Dendritic cell treated with granulocyte-macrophage colony-stimulating factor and Interleukin-4, amounts not matched to agents 40 ng/mL and 50 ng/mL, for 4 days (primary cell): Measurements from ENCODE around the gene SH3RF3.

ENCODE experiments used
- H3K27ac Mint-ChIP-seq: one replicate; pipeline ENCODE4 v1.8.0; 2022; ENCODE audit warnings: mild to moderate bottlenecking, mixed read lengths
- H3K27me3 Mint-ChIP-seq: one replicate; pipeline ENCODE4 v1.8.0; 2022; ENCODE audit warnings: mild to moderate bottlenecking, mixed read lengths
- H3K36me3 Mint-ChIP-seq: one replicate; pipeline ENCODE4 v1.8.0; 2022; ENCODE audit warnings: low read depth, mixed read lengths
- H3K4me1 Mint-ChIP-seq: one replicate; pipeline ENCODE4 v1.8.0; 2022; ENCODE audit warnings: low read depth, mixed read lengths
- H3K4me3 Mint-ChIP-seq: one replicate; pipeline ENCODE4 v1.8.0; 2022; ENCODE audit warnings: mild to moderate bottlenecking, moderate library complexity, mixed read lengths
- H3K9me3 Mint-ChIP-seq: one replicate; pipeline ENCODE4 v1.8.0; 2022; ENCODE audit warnings: mixed read lengths
- intact Hi-C: fragments of 100-400 bp; cut with micrococcal nuclease; formaldehyde crosslinking; loops from one replicate; pipeline ENCODE4 v1.15.0; 2022

SH3RF3 gene

GRCh38 chr2:109446278-109447131 is 317.5 kb downstream of the SH3RF3 start:
- Mint-ChIP-seq H3K9me3 (peaks cover 34% of the 10 kb centered on the region), H3K4me1 (peaks cover 2% of the 10 kb centered on the region), H3K36me3 (no peaks in the 10 kb centered on the region), H3K27ac (no peak overlapping the region), H3K27me3 (no peaks in the 10 kb centered on the region), H3K4me3 (no peak overlapping the region)
- intact Hi-C loops = no loop called here

DNA sequence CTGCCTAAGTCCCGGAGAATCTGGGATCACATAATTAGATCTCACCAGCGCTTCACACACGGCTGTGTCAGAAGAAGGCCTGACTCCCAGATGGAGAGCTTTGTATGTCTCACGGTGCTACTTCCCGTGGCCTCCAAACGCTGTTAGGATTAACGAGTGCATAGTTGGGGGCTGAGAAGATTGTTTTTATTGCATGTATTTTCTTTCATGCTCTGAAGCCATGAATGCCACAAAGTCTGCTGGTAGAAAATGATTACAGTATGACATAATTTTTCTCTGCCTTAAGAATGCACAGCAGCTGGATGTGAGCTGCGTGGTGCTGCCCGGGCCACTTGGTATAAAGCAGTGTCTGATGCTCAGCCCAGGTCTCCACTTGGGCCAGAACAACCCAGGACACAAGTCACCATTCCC is 318.3 kb downstream of the SH3RF3 start:
- Mint-ChIP-seq H3K4me1 (peaks cover 10% of the 10 kb centered on the region), H3K27me3 (no peaks in the 10 kb centered on the region), H3K27ac (no peak overlapping the region), H3K4me3 (no peak overlapping the region), H3K36me3 (no peaks in the 10 kb centered on the region), H3K9me3 (peaks cover 26% of the 10 kb centered on the region)
- intact Hi-C loops = no loop called here

GRCh38 chr2:109447776-109448175 is 318.8 kb downstream of the SH3RF3 start:
- intact Hi-C loops = no loop called here
- H3K36me3 Mint-ChIP-seq = no peaks in the 10 kb centered on the region
- H3K4me3 Mint-ChIP-seq = no peak overlapping the region
- H3K27ac Mint-ChIP-seq = no peak overlapping the region
- H3K4me1 Mint-ChIP-seq = peaks cover 13% of the 10 kb centered on the region
- no peaks in the 10 kb centered on the region for H3K27me3 Mint-ChIP-seq
- peaks cover 21% of the 10 kb centered on the region for H3K9me3 Mint-ChIP-seq

DNA sequence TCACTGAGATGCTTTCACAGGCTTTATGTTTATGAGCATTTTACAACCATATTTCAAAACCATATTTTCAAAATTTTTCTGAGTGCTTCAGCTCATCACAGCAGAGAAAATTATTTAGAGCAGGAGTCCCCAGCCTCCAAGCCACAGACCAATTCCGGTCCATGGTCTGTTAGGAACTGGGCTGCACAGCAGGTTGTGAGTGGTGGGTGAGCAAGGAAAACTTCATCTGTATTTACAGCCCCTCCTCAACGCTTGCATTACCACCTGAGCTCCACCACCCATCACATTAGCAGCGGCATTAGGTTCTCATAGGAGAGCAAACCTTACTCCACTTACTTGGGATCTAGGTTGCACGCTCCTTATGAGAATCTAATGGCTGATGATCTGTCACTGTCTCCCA is 319.2 kb downstream of the SH3RF3 start:
- H3K4me1 Mint-ChIP-seq = peaks cover 13% of the 10 kb centered on the region
- no peak overlapping the region for H3K4me3 Mint-ChIP-seq
- peaks cover 17% of the 10 kb centered on the region for H3K9me3 Mint-ChIP-seq
- H3K27me3 Mint-ChIP-seq = no peaks in the 10 kb centered on the region
- H3K27ac Mint-ChIP-seq = no peak overlapping the region
- intact Hi-C loops = no loop called here
- H3K36me3 Mint-ChIP-seq = no peaks in the 10 kb centered on the region

GRCh38 chr2:109448946-109449788 is 320.2 kb downstream of the SH3RF3 start:
- no peaks in the 10 kb centered on the region for H3K27me3 Mint-ChIP-seq
- no peaks in the 10 kb centered on the region for H3K36me3 Mint-ChIP-seq
- no peak overlapping the region for H3K27ac Mint-ChIP-seq
- peaks cover 17% of the 10 kb centered on the region for H3K9me3 Mint-ChIP-seq
- no peak overlapping the region for H3K4me3 Mint-ChIP-seq
- H3K4me1 Mint-ChIP-seq = peaks cover 13% of the 10 kb centered on the region
- intact Hi-C loops = no loop called here

DNA sequence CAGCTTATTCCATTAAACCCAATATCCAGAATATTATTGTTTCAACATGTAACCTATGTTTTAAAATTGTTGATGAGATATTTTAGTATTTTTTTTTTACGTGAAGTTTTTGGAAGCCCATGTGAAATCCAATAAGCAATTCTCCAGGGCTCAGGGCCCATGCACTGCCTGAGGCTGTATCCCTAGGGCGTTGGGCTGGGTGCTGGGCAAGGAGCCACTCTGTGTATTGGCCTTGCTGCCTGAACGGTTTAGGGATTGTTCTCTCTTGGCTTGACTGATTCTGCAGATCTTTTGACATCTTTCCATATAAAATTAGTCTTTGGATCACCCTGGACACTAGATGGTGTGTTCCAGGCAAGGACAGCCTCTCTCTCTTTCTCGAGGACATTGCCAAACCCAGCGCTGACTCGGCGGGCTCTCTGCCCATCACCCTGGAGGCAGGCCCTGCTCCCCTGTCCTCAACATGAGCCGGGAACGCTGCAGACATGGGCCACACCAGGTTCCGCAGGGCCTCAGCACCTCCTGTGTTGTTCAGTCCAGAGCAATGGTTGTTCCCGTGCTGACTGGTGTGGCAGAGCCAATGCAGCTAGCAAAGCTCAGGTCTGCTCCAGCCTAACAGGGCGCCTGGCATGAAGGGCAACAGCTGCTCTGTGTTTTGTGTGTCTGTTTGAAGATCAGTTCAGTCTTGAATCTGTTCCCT is 321.7 kb downstream of the SH3RF3 start:
- Mint-ChIP-seq H3K36me3 (no peaks in the 10 kb centered on the region), H3K9me3 (peaks cover 1% of the 10 kb centered on the region), H3K27ac (no peak overlapping the region), H3K4me3 (no peak overlapping the region), H3K27me3 (no peaks in the 10 kb centered on the region), H3K4me1 (peaks cover 13% of the 10 kb centered on the region)
- intact Hi-C loops = no loop called here

GRCh38 chr2:109451671-109452070 is 322.7 kb downstream of the SH3RF3 start:
- Mint-ChIP-seq H3K27me3 (no peaks in the 10 kb centered on the region), H3K27ac (no peak overlapping the region), H3K9me3 (no peaks in the 10 kb centered on the region), H3K36me3 (no peaks in the 10 kb centered on the region), H3K4me3 (no peak overlapping the region), H3K4me1 (peaks cover 13% of the 10 kb centered on the region)
- intact Hi-C loops = no loop called here

GRCh38 chr2:109452318-109453305 is 323.6 kb downstream of the SH3RF3 start:
- no peaks in the 10 kb centered on the region for H3K9me3 Mint-ChIP-seq
- no peaks in the 10 kb centered on the region for H3K27me3 Mint-ChIP-seq
- H3K4me3 Mint-ChIP-seq = no peak overlapping the region
- no peaks in the 10 kb centered on the region for H3K36me3 Mint-ChIP-seq
- no peak overlapping the region for H3K27ac Mint-ChIP-seq
- intact Hi-C loops = no loop called here
- H3K4me1 Mint-ChIP-seq = peaks cover 13% of the 10 kb centered on the region

- Mint-ChIP-seq H3K4me1 (peaks cover 13% of the 10 kb centered on the region), H3K27me3 (no peaks in the 10 kb centered on the region), H3K36me3 (no peaks in the 10 kb centered on the region), H3K9me3 (no peaks in the 10 kb centered on the region), H3K27ac (no peak overlapping the region), H3K4me3 (no peak overlapping the region)
- intact Hi-C loops = no loop called here
Measured at GRCh38 chr2:109453371-109453995, 324.5 kb downstream of the SH3RF3 start.

GRCh38 chr2:109454304-109454703 is 325.3 kb downstream of the SH3RF3 start:
- intact Hi-C loops = no loop called here
- H3K36me3 Mint-ChIP-seq = no peaks in the 10 kb centered on the region

GRCh38 chr2:109454765-109455394 is 325.9 kb downstream of the SH3RF3 start:
- no peak overlapping the region for H3K27ac Mint-ChIP-seq

More at GRCh38 chr2:109454304-109454703, 325.3 kb downstream of the SH3RF3 start:
- H3K27ac Mint-ChIP-seq = no peak overlapping the region
- no peak overlapping the region for H3K4me3 Mint-ChIP-seq
- H3K4me1 Mint-ChIP-seq = peaks cover 13% of the 10 kb centered on the region
- no peaks in the 10 kb centered on the region for H3K9me3 Mint-ChIP-seq
- no peaks in the 10 kb centered on the region for H3K27me3 Mint-ChIP-seq

More at GRCh38 chr2:109454765-109455394, 325.9 kb downstream of the SH3RF3 start:
- intact Hi-C loops = no loop called here
- Mint-ChIP-seq H3K4me1 (peaks cover 13% of the 10 kb centered on the region), H3K9me3 (no peaks in the 10 kb centered on the region), H3K36me3 (no peaks in the 10 kb centered on the region), H3K27me3 (no peaks in the 10 kb centered on the region), H3K4me3 (no peak overlapping the region)
